Epidermal melanocyte (primary cell): ENCODE measurements around the gene SEMA4B.
A peak's percentile ranks its signal among the peaks of the same experiment; 100 is the strongest.
"Not testable (repeated sequence)": the region's sequence is repeated elsewhere in the genome, so short reads cannot be mapped to it uniquely, and the experiment has no call there.

ENCODE experiments used
- DNase-seq: peaks from one replicate; pipeline ENCODE4 v3.0.0; 2011; ENCODE audit warnings: low spot score; ENCODE audit not compliant: insufficient read length

The SEMA4B gene

DNA sequence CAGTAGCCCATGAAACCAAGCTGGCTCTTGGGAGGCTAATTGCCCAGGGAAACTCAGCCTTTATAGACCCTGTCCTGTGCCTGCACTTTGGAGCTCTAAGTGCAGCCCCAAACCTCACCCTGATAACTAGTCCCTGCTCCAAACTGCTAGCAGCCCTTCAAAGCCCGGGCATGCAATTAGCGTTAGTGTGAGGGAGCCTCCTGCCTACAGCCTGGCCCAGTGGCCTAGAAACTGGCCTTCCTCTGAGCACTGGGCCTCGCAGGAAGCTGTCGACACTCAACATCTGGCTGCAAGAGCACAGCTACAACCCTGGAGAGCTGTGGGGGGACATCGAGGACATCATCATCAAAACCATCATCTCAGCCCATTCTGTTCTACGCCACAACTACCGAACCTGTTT is 56.6 kb downstream of the SEMA4B start:
- no peak for DNase-seq

DNA sequence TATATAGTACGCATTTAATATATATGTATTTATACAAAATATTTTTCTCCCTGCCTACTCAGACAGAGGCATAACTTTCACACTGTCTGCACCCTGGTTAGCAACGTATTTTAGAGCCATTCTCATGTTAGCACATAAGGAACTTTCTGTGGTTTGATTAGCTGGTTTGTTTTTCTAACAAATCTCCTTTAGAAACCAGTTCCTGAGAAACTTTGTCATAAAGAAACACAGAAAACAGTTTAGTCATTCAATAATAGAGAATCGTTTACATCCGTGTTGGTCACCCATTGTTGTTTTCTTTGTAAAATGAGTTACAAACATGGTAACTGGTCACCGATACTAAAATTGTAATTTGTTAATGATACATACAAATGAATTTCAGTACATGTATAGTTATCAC is 58.4 kb downstream of the SEMA4B start:
- DNase-seq = no peak

DNA sequence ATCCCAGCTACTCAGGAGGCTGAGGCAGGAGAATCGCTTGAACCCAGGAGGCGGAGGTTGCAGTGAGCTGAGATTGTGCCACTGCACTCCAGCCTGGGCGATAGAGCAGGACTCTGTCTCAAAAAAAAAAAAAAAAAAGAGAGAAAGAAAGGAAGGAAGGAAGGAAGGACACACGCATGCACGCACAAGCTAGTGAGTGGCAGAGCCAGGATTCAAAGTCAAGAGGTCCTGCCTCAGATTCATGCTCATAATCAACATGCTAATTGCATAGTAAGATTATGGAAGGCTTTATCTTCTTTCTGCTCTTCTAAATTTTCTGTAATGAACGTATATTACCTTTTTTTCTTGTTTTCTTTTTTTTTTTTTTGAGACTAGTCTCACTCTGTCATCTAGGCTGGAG is 59.6 kb downstream of the SEMA4B start:
- DNase-seq = not testable (repeated sequence)

DNA sequence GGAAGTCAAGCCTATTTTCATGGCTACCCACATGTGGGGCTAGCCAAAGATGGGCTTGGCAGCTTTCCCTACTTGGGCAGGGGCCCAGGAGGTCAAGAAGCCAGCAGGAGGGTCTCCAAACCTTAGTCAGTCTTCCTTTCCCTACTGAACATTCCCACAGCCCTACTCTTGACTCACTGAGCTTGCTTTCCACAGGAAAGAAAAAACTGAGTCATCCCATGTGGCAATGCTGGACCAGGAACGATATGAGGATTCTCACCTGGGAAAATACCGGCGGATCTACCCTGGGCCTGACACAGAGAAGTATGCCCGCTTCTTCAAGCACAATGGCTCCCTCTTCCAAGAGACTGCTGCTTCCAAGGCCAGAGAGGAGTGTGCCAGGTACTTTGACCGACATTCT is 60.7 kb downstream of the SEMA4B start:
- DNase-seq = no peak

DNA sequence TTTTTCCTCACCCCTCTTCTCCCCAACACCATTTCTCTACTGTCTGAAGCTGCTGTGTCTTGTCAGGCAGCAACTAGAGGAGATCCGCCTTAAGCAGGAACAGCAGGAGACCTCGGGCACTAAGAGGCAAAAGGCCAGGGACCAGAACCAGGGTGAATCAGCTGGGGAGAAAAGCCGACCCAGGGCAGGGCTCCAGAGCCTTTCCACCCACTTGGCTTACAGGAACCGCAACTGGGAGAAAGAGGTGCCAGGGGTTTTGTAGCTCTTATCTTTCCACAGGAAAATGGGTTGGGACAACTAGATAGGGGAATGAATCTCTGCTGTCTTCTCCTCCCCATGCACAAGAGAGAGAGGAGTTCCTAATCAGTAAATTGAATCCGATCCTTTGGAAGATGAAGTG is 61.3 kb downstream of the SEMA4B start:
- no peak for DNase-seq

DNA sequence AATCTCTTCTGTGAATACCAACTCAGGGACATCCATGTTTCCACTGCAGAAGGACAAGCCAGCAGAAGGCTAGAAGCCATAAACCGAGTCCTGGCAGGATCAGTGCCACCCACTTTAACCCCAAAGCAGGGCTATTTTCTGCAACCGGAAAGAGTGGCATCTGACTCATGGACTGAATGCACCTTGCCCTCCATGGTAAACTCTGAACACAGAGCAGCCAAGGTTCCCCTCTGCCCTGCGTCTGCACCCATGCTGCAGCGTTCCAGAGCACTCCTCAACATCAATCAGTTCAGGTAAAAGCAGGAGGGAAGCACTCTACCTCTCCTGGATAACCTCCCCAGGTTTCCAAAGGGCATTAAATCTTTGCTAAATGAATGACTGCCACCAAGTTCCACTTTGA is 63.5 kb downstream of the SEMA4B start:
- DNase-seq = no peak

DNA sequence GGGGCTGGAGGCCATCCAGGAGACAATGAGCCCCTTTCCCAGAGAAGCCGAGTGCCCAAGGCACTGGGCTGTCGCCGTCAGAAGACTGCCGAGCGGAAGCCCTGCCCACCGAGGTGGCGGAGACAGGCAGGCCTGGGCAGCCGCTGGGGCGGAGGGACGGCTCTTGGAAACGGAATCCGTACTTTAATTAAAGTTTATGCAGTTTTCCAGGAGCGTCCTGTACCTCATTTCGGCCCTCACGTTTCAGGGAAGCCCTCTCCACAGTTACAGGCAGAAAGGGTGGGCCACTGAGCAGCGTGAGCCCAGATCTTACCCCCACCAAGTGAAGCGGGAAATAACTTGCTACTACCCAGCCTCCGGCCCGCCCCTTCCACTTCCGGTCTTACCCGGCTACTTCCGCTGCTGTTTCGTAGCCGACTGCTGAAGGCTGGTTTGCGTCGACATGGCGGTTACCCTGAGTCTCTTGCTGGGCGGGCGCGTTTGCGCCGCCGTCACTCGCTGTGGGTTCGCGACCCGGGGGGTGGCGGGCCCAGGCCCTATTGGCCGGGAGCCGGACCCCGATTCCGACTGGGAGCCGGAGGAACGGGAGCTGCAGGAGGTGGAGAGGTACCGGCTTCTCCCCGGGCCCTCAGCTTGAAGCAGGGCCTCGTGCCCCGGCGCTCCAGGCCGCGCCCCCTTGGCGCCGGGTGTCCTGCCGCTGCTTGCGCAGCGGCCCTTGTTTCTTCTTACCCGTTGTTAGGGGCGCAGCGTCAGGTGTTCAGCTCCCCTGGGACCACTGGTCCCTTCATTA is 64.3 kb downstream of the SEMA4B start, which contains the start of gene NGRN:
Gene NGRN (plus strand): TSS at position 402 of the 790 bp plus-strand sequence. CDS start 41 bp downstream, at position 443.
- DNase-seq = peak; percentile 56

DNA sequence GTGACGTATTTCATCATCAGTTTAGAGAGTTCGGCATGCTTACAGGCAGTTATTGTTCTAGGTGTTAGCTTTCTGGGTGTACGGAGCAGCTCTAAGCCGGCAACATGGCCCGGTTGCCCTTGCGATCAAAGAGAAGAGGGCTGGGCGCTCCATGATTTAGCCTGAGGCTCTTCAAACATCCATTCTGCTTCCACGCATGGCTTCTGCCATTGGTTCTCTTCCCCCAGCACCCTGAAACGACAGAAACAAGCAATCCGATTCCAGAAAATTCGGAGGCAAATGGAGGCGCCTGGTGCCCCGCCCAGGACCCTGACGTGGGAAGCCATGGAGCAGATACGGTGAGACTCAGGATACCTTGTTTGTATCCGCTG is 64.9 kb downstream of the SEMA4B start:
- no peak for DNase-seq

DNA sequence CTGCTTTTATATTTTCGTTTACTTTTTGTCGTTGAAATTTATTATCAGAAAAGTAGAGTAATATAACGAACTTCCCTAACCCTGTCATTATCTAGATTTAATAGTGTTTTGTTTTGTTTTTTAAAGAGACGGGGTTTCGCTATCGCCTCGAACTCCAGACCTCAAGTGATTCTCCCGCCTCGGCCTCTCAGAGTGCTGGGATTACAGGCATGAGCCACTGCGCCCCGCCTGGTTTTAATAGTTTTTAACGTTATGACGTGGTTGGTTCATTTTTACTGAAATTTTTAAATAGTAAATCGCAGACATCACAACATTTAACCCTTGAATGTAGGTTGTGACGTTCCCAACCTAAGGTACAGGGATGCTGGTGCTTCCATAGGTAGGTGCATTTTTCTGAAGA is 65.4 kb downstream of the SEMA4B start:
- no peak for DNase-seq

DNA sequence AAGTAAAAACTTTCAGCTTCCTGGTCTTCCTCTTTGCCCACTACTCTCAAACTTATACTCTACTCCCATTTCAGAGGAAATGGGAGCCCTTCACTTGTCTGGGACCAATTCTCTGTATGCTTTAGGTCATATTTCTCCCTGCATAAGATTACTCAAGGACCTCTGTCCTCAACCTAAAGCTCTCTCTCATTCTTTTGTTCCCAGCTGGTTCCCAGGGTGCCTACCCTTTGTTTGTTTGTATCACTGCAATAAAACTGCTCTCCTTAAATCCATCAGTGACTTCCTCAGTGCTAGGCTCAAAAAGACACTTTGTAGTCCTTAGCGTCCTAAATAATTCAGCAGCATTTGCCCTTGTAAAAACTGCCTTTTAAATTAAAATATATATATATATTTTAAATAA is 67.3 kb downstream of the SEMA4B start:
- DNase-seq = no peak

DNA sequence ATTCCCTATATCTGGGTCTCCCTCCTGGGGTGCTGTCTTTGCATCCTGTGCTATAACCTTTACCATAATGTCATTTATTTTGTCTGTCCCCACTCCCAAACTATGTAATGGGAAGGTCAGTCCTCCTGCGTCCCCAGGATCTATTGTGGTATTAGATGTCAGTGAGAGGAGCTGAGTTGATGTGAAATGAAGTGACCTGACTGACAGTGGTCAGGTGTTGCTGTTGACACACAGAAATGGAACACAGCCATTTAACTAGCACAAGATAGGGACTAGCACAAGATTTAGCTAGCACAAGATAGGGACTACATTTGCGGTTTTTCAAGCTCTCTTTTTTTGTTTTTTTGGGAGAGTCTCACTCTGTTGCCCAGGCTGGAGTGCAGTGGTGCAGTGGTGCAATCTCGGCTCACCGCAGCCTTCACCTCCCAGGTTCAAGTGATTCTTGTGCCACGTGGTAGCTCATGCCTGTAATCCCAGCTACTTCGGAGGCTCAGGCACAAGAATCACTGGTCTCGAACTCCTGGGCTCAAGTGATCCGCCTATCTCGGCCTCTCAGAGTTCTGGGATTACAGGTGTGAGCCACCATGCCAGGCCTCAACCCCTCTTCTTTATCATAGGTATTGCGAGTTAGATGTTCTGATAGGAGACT is 69.5 kb downstream of the SEMA4B start:
- DNase-seq = no peak

DNA sequence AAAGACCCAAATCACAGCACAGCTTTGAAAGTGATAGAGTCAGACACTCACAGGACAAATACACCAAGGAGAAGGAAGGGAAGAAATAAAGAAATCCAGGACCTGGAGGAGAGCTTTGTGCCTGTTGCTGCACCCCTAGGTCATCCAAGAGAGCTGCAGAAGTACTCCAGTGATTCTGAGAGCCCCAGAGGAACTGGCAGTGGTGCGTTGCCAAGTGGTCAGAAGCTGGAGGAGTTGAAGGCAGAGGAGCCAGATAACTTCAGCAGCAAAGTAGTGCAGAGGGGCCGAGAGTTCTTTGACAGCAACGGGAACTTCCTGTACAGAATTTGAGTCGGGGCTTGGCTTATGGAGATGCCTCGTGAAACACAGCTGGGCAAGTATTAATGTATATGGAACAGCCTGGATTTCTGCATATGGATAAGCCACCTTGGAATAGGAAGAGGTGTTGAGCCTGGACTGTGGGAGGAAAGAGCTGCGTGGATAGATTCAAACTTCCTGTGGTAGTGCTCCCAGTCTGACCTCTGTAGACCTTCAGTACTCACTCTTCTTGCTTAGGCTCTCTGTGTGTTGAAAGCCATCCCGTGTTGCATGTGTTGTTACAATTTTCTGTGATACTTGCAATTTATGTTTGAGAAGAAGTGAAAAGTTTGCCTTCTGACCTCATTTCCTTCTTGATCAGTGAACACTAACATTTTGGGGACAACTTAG is 70.5 kb downstream of the SEMA4B start:
- DNase-seq = no peak

DNA sequence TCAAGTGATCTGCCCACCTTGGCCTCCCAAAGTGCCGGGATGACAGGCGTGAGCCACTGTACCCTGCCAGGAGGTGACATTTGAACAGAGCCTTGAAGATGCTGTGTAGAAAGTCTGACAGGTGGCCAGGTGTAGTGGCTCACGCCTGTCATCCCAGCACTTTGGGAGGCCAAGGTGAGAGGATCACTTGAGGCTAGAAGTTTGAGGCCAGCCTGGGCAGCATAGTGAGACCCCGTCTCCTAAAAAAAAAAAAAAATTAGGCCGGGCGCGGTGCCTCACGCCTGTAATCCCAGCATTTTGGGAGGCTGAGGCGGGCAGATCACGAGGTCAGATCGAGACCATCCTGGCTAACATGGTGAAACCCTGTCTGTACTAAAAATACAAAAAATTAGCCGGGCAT is 77.3 kb downstream of the SEMA4B start:
- not testable (repeated sequence) for DNase-seq
